ENCODE measurements around the gene LCP1.

LCP1 gene

DNA sequence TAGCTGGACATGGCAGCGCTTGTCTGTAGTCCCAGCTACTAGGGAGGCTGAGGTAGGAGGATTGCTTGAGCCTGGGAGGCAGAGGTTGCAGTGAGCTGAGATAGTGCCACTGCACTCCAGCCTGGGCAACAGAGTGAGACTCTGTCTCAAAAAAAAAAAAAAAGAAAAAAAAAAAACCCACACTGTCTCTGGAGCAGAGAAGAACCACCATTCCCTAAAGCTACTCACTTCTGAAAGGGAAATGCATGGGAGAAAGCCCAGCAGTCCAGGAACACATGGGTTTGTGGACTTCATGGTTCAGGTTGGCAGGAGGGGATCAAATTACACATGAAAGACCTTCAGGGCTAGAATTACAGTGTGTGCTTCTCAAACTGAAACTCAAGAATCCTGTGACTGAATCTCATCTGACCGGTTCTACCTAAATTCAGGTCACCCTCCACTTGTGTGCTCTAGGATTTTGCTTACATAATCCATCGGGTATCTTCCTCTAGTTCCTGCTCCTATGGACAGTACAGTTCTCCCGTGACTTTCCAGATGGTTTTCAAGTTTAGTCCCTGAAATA is 46.9 kb downstream of the LCP1 start:
- no peak overlapping the region for H3K4me3 Mint-ChIP-seq
- peaks cover 36% of the 10 kb centered on the region for H3K4me1 Mint-ChIP-seq (ENCODE audit: low read depth)
- no peak for DNase-seq
- H3K9me3 Mint-ChIP-seq = no peaks in the 10 kb centered on the region
- H3K27me3 Mint-ChIP-seq = no peaks in the 10 kb centered on the region
- peaks cover 97% of the 10 kb centered on the region for H3K36me3 Mint-ChIP-seq (ENCODE audit: low read depth)
- peak overlapping the region; percentile 89 for H3K27ac Mint-ChIP-seq

DNA sequence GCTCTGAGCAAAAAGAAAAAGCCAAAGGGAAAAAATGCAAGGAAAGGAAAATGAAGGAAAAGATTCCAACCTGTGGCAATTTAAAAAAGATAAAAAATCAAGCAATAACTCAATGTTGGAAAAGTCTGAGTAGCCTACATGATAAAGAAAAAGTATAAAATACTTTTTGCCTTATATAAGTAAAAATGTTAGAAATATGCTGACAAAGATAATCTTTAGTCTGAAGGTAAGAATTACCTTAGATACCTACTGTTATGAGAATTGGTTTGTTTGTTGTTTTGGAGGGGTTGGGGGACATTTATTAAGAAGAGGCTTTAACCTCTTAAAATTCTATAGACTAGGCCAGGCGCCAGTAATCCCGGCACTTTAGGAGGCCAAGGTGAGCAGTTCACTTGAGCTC is 47.5 kb downstream of the LCP1 start:
- peaks cover 98% of the 10 kb centered on the region for H3K36me3 Mint-ChIP-seq (ENCODE audit: low read depth)
- no peak for DNase-seq
- H3K27me3 Mint-ChIP-seq = no peaks in the 10 kb centered on the region
- peaks cover 32% of the 10 kb centered on the region for H3K4me1 Mint-ChIP-seq (ENCODE audit: low read depth)
- no peaks in the 10 kb centered on the region for H3K9me3 Mint-ChIP-seq
- no peak overlapping the region for H3K4me3 Mint-ChIP-seq
- peak overlapping the region; percentile 89 for H3K27ac Mint-ChIP-seq

DNA sequence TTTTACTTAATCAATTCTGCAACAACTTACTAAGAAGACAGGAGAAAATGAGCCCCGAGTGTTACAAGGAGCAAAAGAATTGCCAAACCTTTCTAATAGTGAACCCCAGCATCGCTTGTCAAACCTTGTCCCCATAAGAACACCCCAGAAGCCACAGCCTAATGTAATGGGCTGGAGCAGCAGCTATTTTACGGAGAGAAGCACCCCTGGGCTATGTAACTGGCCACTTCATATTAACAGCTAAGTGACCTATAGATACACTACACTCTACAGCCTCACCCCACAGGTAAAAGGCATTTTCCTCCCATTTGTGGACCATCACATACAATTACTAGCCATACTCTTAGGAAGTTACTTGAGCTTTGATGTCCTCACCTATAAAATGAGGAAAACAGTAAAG is 49.9 kb downstream of the LCP1 start:
- Mint-ChIP-seq H3K27ac (peak overlapping the region; percentile 84), H3K9me3 (no peaks in the 10 kb centered on the region), H3K36me3 (ENCODE audit: low read depth) (peaks cover 99% of the 10 kb centered on the region), H3K27me3 (no peaks in the 10 kb centered on the region), H3K4me3 (no peak overlapping the region), H3K4me1 (ENCODE audit: low read depth) (peaks cover 25% of the 10 kb centered on the region)
- no peak for DNase-seq

DNA sequence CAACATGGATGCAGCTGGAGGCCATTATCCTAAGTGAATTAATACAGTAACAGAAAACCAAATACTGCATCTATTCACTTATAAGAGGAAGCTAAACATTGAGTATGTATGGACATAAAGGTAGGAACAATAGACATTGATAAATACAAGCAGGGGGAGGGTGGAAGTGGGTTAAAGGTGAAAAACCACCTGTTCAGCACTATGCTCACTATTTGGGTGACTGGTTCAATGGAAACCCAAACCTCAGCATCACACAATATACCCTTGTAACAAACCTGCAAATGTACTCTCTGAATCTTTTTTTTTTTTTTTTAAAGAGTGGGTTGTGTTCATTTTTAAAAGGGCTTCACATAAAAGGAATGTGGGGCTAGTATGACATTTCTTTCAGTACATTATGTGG is 50.3 kb downstream of the LCP1 start:
- no peak for DNase-seq
- H3K9me3 Mint-ChIP-seq = no peaks in the 10 kb centered on the region
- peak overlapping the region; percentile 84 for H3K27ac Mint-ChIP-seq
- no peak overlapping the region for H3K4me3 Mint-ChIP-seq
- peaks cover 99% of the 10 kb centered on the region for H3K36me3 Mint-ChIP-seq (ENCODE audit: low read depth)
- no peaks in the 10 kb centered on the region for H3K27me3 Mint-ChIP-seq
- H3K4me1 Mint-ChIP-seq (ENCODE audit: low read depth) = peaks cover 29% of the 10 kb centered on the region

DNA sequence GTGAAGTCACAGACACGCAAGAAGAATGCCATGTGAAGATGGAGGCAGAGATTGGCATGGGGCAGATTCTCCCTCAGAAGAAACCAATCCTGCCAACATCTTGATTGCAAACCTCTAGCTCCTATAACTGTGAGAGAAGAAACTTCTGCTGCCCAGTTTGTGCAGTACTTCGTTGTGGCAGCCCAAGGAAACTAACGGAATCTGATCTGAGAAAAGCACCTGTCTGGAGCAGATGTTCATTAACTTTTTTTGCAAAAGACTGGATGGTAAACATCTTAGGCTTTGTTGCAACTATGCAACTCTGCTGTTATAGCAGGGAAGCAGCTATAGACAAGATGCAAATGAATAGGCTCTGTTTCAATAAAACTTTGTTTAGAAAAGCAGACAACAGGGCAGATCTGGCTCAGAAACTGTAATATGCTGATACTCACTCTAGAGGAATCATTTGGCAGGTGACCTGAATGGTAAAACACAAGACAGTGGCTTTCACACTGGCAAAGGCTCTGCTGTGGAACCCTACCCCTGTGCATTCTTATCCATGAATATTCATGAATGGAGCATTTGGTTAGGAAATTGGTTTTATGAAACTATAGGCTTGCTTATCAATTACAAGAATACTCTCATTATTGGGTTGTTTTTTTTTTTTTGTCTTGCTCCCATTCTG is 51.9 kb downstream of the LCP1 start:
- Mint-ChIP-seq H3K4me1 (ENCODE audit: low read depth) (peaks cover 35% of the 10 kb centered on the region), H3K27me3 (no peaks in the 10 kb centered on the region), H3K27ac (peak overlapping the region; percentile 83), H3K4me3 (no peak overlapping the region), H3K9me3 (no peaks in the 10 kb centered on the region), H3K36me3 (ENCODE audit: low read depth) (peaks cover 96% of the 10 kb centered on the region)
- no peak for DNase-seq

DNA sequence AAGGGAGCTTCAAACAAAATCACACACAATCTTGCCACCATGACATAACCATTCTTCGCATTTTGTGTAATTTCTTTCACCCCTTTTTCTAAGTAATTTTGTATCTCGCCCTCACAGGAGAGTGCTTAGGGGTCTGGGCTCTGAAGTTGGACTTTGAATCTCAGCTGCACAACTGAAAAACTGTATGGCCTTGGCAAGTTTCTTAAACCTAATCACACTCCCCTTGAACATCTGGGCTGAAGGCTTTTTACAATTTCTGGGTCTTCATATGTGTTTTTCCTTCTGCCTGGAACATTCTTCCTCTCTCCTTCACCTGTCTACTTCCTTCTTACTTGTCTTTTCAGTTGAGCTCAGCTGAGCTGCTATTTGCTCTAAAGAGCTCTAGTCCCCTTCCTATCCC is 52.9 kb downstream of the LCP1 start:
- no peak for DNase-seq
- H3K27ac Mint-ChIP-seq = peak overlapping the region; percentile 61
- peaks cover 43% of the 10 kb centered on the region for H3K4me1 Mint-ChIP-seq (ENCODE audit: low read depth)
- no peaks in the 10 kb centered on the region for H3K27me3 Mint-ChIP-seq
- no peaks in the 10 kb centered on the region for H3K9me3 Mint-ChIP-seq
- H3K36me3 Mint-ChIP-seq (ENCODE audit: low read depth) = peaks cover 87% of the 10 kb centered on the region
- no peak overlapping the region for H3K4me3 Mint-ChIP-seq

DNA sequence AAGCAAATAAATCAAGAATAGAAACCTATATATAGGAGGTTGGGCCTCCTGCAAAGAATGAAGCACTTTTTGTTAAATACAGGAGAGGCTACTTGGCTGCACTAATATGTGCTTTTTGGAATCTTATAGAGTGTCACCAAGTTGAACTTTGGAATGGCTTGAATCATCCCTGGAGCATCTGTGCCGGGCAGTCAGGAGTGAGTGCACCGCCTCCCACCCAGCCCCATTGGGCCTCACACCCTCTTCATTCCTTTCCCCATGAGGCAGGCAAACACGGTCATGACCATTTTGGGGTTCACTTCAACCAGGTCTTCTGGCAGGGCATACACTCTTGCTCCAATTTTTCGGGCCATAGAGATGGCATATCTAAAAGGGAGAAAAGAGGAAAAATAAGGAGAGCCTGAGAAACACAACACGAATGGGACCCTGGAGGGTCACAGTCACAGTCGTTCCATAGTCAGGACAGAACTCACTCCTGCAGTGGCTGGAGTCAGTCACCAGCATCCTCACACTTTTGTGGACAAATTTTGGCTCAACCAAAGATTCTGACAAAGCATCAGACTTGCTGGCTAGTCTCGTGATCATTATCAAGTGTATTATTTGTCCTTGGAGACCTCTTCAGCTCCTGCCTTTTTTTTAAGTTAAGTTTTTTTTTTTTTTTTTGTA is 54.5 kb downstream of the LCP1 start:
- no peaks in the 10 kb centered on the region for H3K9me3 Mint-ChIP-seq
- no peak for DNase-seq
- peaks cover 45% of the 10 kb centered on the region for H3K4me1 Mint-ChIP-seq (ENCODE audit: low read depth)
- peak overlapping the region; percentile 71 for H3K27ac Mint-ChIP-seq
- no peak overlapping the region for H3K4me3 Mint-ChIP-seq
- peaks cover 71% of the 10 kb centered on the region for H3K36me3 Mint-ChIP-seq (ENCODE audit: low read depth)
- no peaks in the 10 kb centered on the region for H3K27me3 Mint-ChIP-seq

DNA sequence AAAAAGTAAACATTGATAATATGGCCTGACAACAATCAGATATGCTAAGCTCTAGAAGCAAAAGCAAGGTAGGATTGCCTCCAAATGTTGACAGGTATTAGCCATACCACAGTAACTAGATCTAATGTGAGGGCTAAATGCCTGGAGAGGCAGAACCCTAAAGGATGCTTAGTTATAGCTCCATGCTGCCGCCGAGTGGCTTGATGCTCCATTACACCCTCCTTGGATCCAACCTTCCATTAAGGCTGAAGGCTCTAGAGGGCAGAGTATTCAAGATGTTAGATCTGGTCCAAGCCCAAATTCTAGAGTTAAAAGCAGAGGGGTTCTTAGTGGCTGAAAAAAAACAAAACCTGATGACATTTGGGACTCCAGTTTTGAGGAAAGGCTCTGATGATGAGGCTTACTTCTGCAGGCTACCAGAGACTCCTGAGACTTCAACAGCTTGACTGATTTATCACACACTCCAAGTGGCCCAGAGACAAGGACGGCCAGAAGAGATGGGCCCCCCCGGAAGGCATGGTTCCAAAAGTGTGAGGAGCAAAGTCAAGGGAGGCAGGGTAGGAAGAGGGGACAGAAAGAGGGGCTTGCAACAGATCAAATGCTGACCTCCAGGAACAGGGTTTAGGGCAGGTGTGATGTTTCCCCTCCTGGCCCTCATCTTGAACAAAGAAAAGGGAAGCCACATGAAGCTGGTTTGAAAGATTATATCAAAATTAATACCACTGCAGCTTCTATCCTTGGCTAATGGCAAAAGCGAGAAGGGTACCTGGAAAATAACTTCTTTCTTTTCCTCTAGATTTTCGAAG is 55.2 kb downstream of the LCP1 start:
- no peaks in the 10 kb centered on the region for H3K9me3 Mint-ChIP-seq
- H3K4me1 Mint-ChIP-seq (ENCODE audit: low read depth) = peaks cover 47% of the 10 kb centered on the region
- peak; percentile 74 for DNase-seq
- H3K27ac Mint-ChIP-seq = peak overlapping the region; percentile 30
- H3K36me3 Mint-ChIP-seq (ENCODE audit: low read depth) = peaks cover 64% of the 10 kb centered on the region
- H3K27me3 Mint-ChIP-seq = no peaks in the 10 kb centered on the region
- H3K4me3 Mint-ChIP-seq = no peak overlapping the region

DNA sequence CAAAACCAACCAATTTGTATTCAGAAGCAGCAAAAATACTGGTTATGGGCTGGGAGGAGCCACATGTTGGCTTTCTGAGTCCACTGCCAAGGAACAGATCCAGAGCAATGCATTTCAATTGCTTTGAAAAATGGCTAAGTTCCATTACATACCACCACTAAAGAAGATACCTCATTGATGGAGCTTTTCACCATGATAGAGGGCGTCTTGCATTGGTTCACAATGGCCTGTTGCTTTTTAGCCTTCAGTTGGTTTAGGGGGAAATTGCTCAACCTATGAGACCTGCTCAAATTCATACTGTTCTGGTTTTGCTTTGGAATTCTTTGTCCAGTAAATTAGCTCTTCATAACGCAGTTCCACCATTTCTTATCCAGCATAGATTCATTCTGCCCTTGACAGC is 55.9 kb downstream of the LCP1 start:
- Mint-ChIP-seq H3K36me3 (ENCODE audit: low read depth) (peaks cover 57% of the 10 kb centered on the region), H3K9me3 (no peaks in the 10 kb centered on the region), H3K4me3 (no peak overlapping the region), H3K27me3 (no peaks in the 10 kb centered on the region), H3K27ac (peak overlapping the region; percentile 79), H3K4me1 (ENCODE audit: low read depth) (peaks cover 48% of the 10 kb centered on the region)
- DNase-seq = no peak

DNA sequence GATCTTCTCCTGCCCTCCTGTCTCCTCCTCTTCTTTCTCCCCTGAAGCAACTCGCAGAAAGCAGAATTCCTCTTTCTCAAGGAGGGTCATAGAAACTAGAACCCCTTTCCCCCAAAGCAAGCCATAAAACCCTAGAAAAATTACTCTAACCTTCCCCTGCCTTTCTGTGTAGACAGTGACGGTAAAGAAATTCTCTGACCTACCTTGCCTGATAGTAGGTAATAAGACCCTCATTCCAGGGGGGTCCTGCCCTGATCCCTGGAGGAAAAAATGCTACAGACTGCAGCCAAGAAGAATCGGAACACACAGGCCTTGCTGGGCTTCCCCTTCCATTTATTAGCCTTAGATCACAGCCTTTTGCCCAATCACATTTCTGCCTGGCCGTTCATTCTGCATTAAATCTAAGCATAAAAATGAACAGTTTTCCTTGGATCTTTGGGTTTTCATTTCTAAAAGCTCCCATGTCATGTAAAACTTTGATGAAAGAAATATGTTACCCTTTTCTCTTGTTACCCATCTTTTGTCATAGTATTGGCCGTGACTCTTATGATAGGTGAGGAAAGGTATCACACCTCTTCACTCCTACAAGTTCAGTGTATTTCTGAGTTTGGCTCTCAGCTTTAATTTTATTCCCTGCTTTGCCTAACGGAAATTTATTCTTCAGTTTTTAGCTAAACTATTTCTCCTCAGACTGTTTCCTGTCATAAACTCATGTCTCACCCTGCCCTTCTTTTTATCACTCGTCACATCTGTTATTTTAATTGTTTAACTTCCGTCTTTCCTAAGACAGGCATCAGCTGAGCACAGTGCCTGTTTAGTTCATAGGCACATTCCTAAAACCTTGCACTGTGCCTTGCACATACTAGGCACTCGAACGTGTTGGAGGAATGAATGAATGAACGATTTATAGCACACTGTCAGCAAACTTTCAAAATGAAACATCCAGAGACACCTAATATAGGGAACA is 56.7 kb downstream of the LCP1 start:
- Mint-ChIP-seq H3K27ac (peak overlapping the region; percentile 79), H3K4me1 (ENCODE audit: low read depth) (peaks cover 48% of the 10 kb centered on the region), H3K4me3 (no peak overlapping the region), H3K9me3 (no peaks in the 10 kb centered on the region), H3K27me3 (no peaks in the 10 kb centered on the region), H3K36me3 (ENCODE audit: low read depth) (peaks cover 49% of the 10 kb centered on the region)
- DNase-seq = no peak

DNA sequence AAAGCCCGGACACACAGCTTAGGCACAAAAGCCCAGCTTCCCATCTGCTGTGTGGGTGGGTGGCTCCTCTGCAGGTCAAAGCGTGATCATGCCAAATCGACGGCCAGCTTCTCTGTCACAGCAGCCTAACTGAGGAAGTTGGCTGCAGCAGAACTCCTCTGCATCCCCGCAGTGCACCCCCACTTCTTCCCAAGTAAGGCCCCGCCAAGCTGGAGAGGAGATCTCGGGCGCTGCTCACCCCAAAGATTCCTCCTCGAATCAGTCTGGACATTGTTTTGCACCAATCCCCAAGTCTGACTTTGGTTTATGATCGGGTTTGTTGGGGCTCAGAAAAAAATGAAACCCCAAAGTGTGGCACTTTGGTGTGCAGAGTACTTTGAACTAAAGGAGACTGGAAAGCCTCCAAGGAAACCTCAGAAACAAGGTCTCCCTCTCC is 57.4 kb downstream of the LCP1 start:
- no peaks in the 10 kb centered on the region for H3K27me3 Mint-ChIP-seq
- H3K4me1 Mint-ChIP-seq (ENCODE audit: low read depth) = peaks cover 48% of the 10 kb centered on the region
- H3K36me3 Mint-ChIP-seq (ENCODE audit: low read depth) = peaks cover 42% of the 10 kb centered on the region
- H3K4me3 Mint-ChIP-seq = no peak overlapping the region
- peak overlapping the region; percentile 79 for H3K27ac Mint-ChIP-seq
- peak; percentile 53 for DNase-seq
- H3K9me3 Mint-ChIP-seq = no peaks in the 10 kb centered on the region

DNA sequence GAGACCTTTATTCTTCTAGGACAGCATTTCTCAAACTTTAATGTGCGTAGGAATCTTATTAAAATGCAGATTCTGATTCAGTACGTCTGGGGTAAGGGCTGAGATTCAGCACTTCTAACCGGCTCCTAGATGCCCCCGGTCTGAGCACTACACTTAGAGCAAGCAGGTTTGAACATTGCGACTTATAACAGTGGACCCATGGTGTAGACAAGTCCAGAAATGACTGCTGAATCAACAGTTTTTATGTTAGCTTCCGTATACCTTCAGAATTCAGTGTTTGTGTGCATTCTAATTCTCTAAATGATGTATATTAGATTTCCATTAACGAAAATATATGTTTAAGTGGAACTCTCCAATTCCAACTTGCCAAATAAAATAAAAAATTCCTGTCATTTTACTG is 59.7 kb downstream of the LCP1 start:
- Mint-ChIP-seq H3K4me1 (ENCODE audit: low read depth) (peaks cover 45% of the 10 kb centered on the region), H3K4me3 (no peak overlapping the region), H3K27me3 (no peaks in the 10 kb centered on the region), H3K36me3 (ENCODE audit: low read depth) (peaks cover 19% of the 10 kb centered on the region), H3K27ac (no peak overlapping the region), H3K9me3 (no peaks in the 10 kb centered on the region)
- DNase-seq = no peak

DNA sequence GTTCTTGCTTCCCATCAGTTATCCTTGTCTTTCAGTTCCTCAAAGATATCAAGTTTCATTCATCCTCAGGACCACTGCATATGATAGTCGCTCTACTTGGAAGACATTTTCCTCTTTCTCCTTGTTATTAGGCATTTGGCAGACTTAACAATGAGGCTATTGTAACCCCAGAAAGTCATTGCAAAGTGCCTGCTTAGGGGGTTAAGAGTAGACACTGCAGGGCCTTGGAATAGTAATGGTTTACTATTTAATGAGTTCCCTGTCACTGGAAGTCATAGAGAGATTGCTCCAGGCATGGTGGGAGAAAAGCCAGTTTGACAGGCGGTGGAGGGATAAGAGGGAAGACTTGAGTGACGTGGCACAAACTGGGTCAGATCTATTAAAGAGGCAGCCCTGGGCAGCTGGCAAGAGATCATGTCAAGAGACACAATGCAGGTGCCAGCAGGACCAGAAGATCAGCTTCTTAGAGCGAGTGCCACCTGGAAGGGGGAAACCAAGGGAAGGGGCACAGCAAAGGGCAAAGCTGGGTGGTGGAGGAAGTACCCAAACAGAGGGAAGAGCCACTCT is 60.3 kb downstream of the LCP1 start:
- no peak overlapping the region for H3K4me3 Mint-ChIP-seq

More for the DNA sequence above, 60.3 kb downstream of the LCP1 start:
- Mint-ChIP-seq H3K4me1 (ENCODE audit: low read depth) (peaks cover 39% of the 10 kb centered on the region), H3K27ac (no peak overlapping the region), H3K36me3 (ENCODE audit: low read depth) (peaks cover 13% of the 10 kb centered on the region), H3K9me3 (no peaks in the 10 kb centered on the region), H3K27me3 (no peaks in the 10 kb centered on the region)
- no peak for DNase-seq

Data from activated T-cell treated with anti-CD3 and anti-CD28 coated beads, Interleukin-2, amount 50 U/mL, for 24 hours (primary cell).